Peyer's patch (tissue), 4 donors: ENCODE results near the gene ZDHHC12.

Experiments
- POLR2A ChIP-seq, 2 donors: fragments of 450-650 bp; IDR thresholded peaks; one replicate each; pipeline ENCODE4 v1.5.1; 2017; ENCODE audit warnings: antibody characterized with exemption in 2 of 2, mild to moderate bottlenecking in 2 of 2, moderate library complexity in 2 of 2
- TF ChIP-seq, protein P1 (sequence below), 6 experiments: fragments of 450-650 bp in 4 of 6; fragments of 200-600 bp in 2 of 6; sonication (generic) in 1 of 6; IDR thresholded peaks; one replicate each; pipeline ENCODE4 v1.5.1; 2017 to 2019; ENCODE audit warnings: antibody characterized with exemption in 6 of 6, mild to moderate bottlenecking in 3 of 6, moderate library complexity in 1 of 6

DNA sequence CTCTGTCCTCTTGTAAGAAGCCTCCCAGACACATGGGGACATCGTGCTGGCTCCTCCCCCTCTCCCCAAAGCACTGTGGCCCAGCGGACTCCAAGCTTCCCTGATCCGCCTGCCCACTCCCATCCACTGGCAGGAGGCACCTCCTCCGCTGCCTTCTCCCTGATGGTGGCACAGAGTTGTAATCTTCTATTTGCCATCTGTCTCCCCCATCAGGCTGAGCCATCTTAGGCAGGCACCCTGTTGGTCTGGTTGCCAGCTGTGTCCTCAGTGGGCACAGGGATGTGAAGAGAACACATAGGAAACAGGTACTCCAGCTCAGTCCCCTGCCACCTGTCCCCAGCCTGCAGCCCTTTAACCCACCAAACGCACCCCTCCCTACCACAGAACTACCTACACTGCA is 5.4 kb upstream of the ZDHHC12 start:
- no peak for TF ChIP-seq POLR2A (IDR thresholded peaks at IDR 0.05)
- TF ChIP-seq, protein P1, sequence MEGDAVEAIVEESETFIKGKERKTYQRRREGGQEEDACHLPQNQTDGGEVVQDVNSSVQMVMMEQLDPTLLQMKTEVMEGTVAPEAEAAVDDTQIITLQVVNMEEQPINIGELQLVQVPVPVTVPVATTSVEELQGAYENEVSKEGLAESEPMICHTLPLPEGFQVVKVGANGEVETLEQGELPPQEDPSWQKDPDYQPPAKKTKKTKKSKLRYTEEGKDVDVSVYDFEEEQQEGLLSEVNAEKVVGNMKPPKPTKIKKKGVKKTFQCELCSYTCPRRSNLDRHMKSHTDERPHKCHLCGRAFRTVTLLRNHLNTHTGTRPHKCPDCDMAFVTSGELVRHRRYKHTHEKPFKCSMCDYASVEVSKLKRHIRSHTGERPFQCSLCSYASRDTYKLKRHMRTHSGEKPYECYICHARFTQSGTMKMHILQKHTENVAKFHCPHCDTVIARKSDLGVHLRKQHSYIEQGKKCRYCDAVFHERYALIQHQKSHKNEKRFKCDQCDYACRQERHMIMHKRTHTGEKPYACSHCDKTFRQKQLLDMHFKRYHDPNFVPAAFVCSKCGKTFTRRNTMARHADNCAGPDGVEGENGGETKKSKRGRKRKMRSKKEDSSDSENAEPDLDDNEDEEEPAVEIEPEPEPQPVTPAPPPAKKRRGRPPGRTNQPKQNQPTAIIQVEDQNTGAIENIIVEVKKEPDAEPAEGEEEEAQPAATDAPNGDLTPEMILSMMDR (IDR thresholded peaks at IDR 0.05), result no peak
